Skeletal muscle satellite cell (primary cell): ENCODE data around the gene ADARB2.

Experiments used
- H3K27me3 ChIP-seq: 2 replicates; pipeline ENCODE4 v1.7.0; 2013; ENCODE audit warnings: low read length; ENCODE audit not compliant: control insufficient read depth, insufficient read depth
- H3K36me3 ChIP-seq: 2 replicates; pipeline ENCODE4 v1.7.0; 2013; ENCODE audit warnings: mild to moderate bottlenecking, control low read depth, low read length; ENCODE audit not compliant: insufficient read depth
- H3K4me1 ChIP-seq: 2 replicates; pipeline ENCODE4 v1.7.0; 2013; ENCODE audit warnings: low read length; ENCODE audit not compliant: control insufficient read depth, insufficient read depth
- H3K4me2 ChIP-seq: 2 replicates; pipeline ENCODE4 v1.7.0; 2013; ENCODE audit warnings: mild to moderate bottlenecking, low read length
- H3K4me3 ChIP-seq: 2 replicates; pipeline ENCODE4 v1.7.0; 2013; ENCODE audit warnings: low read length
- H3K9ac ChIP-seq: 2 replicates; pipeline ENCODE4 v1.7.0; 2013; ENCODE audit warnings: mild to moderate bottlenecking, low read depth, low read length, moderate library complexity
- H3K9me3 ChIP-seq: replicated peaks from 2 replicates; pipeline ENCODE4 v1.7.0; 2013; ENCODE audit warnings: mild to moderate bottlenecking, control low read depth, low read length

The ADARB2 gene

GRCh38 chr10:1734288-1734687 is 3.0 kb downstream of the ADARB2 start:
- Histone ChIP-seq H3K36me3 (no peaks in the 10 kb centered on the region), H3K27me3 (no peaks in the 10 kb centered on the region), H3K4me2 (no peak overlapping the region), H3K9me3 (no peaks in the 10 kb centered on the region), H3K4me1 (no peaks in the 10 kb centered on the region), H3K9ac (no peak overlapping the region), H3K4me3 (no peak overlapping the region)

- no peaks in the 10 kb centered on the region for H3K27me3 ChIP-seq
- no peak overlapping the region for H3K4me3 ChIP-seq
- no peaks in the 10 kb centered on the region for H3K36me3 ChIP-seq
- H3K4me1 ChIP-seq = no peaks in the 10 kb centered on the region
- H3K9me3 ChIP-seq = no peaks in the 10 kb centered on the region
- no peak overlapping the region for H3K4me2 ChIP-seq
- no peak overlapping the region for H3K9ac ChIP-seq
Measured at GRCh38 chr10:1733720-1734119, 3.6 kb downstream of the ADARB2 start.

- Histone ChIP-seq H3K4me2 (no peak overlapping the region), H3K9me3 (no peaks in the 10 kb centered on the region), H3K9ac (no peak overlapping the region), H3K27me3 (no peaks in the 10 kb centered on the region), H3K36me3 (no peaks in the 10 kb centered on the region), H3K4me1 (no peaks in the 10 kb centered on the region), H3K4me3 (no peak overlapping the region)
Measured at GRCh38 chr10:1732564-1732996, 4.7 kb downstream of the ADARB2 start.

DNA sequence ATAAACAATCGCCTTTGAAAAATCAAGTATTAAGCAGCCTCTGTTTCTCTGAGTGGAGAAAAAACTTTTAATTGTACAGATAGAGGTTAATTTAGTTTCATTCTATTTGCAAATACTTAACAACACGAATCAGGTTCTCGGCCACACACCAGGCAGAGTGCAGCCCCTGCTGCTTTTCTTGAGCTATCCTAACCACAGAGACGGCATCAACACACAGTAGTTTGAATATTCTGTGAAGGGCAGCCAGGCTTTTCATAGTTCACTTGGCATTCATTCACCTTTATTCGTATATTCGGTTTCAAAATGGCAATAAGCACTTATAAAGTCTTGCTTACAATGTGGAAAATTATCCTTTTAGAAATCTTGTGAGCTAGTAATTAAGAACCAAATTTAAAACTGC is 5.7 kb downstream of the ADARB2 start:
- H3K27me3 ChIP-seq = no peaks in the 10 kb centered on the region
- H3K4me3 ChIP-seq = no peak overlapping the region
- H3K4me2 ChIP-seq = no peak overlapping the region
- no peaks in the 10 kb centered on the region for H3K9me3 ChIP-seq
- H3K4me1 ChIP-seq = no peaks in the 10 kb centered on the region
- H3K36me3 ChIP-seq = no peaks in the 10 kb centered on the region
- H3K9ac ChIP-seq = no peak overlapping the region

GRCh38 chr10:1729751-1730150 is 7.6 kb downstream of the ADARB2 start:
- no peak overlapping the region for H3K4me3 ChIP-seq
- no peaks in the 10 kb centered on the region for H3K36me3 ChIP-seq
- H3K4me1 ChIP-seq = no peaks in the 10 kb centered on the region
- H3K27me3 ChIP-seq = no peaks in the 10 kb centered on the region
- H3K9me3 ChIP-seq = no peaks in the 10 kb centered on the region
- no peak overlapping the region for H3K4me2 ChIP-seq
- H3K9ac ChIP-seq = no peak overlapping the region

DNA sequence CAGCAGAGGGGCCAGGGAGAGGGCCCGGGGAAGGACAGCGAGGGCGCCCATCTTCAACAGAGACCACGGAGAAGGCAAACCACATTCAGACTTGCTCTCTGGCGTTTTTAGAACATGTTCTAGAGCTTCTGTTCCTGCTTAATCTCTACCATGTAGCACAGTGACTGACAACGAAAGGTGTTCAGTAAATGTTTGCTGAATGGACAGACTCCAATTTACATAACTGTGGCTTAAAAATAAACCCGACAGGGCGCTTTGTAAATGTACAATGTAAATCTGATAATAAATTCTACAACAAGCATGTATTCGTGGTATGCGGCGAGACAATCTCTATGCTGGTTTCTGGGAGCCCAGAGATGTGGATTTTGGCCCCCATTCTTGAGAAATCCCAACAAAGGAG is 10.5 kb downstream of the ADARB2 start:
- H3K4me2 ChIP-seq = no peak overlapping the region
- H3K36me3 ChIP-seq = no peaks in the 10 kb centered on the region
- H3K4me3 ChIP-seq = no peak overlapping the region
- no peaks in the 10 kb centered on the region for H3K4me1 ChIP-seq
- no peak overlapping the region for H3K9ac ChIP-seq
- H3K9me3 ChIP-seq = peaks cover 7% of the 10 kb centered on the region
- H3K27me3 ChIP-seq = no peaks in the 10 kb centered on the region

DNA sequence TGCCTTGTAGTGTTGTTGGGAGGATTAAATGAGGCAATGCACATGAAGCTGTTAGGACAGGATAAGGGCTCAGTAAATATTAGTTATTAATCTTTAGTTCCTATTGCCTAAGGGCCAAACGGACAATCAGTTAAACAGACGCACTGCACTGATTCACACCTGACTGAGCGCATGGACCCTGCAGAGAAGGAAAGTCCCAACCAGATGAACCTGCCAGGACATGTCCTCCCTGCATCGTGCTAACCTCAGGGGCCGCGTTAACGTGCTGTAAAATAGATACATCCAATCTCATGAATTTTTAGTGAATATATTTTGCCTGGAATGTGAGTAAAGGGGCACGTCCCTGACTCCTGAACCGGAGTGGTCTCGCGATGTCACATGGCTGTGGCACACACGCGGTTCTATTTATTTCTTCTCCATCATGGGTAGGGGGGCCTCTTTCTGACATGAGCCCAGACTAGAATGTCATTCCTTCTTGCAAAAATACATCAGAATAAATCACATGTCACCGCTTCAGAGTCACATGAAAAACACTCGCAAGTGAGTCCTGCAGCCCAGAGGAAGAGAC is 12.3 kb downstream of the ADARB2 start:
- no peak overlapping the region for H3K4me3 ChIP-seq
- no peaks in the 10 kb centered on the region for H3K36me3 ChIP-seq
- peaks cover 10% of the 10 kb centered on the region for H3K9me3 ChIP-seq
- no peak overlapping the region for H3K4me2 ChIP-seq
- no peaks in the 10 kb centered on the region for H3K27me3 ChIP-seq
- no peaks in the 10 kb centered on the region for H3K4me1 ChIP-seq
- H3K9ac ChIP-seq = no peak overlapping the region

GRCh38 chr10:1716839-1717238 is 20.5 kb downstream of the ADARB2 start:
- Histone ChIP-seq H3K36me3 (no peaks in the 10 kb centered on the region), H3K4me1 (no peaks in the 10 kb centered on the region), H3K4me2 (no peak overlapping the region), H3K9ac (no peak overlapping the region), H3K9me3 (peaks cover 18% of the 10 kb centered on the region), H3K4me3 (no peak overlapping the region), H3K27me3 (no peaks in the 10 kb centered on the region)

DNA sequence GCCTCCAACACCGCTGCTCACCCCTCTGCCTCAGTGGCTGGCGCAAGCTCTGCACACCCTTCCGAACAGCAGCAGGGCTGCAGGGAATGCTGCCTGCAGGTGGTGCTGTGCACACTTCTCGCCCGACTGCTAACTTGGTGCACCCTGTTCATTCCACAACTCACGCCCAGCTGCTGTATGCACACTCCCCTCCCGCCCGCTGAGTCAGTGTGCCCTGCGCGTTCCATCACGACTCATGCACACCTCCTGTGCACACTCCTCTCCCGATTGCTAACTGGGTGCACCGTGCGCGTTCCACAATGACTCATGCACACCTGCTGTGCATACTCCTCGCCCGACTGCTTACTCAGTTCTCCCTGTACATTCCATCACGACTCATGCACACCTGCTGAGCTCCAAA is 21.5 kb downstream of the ADARB2 start:
- Histone ChIP-seq H3K9me3 (peaks cover 20% of the 10 kb centered on the region), H3K9ac (no peak overlapping the region), H3K4me1 (no peaks in the 10 kb centered on the region), H3K27me3 (no peaks in the 10 kb centered on the region), H3K36me3 (no peaks in the 10 kb centered on the region), H3K4me2 (no peak overlapping the region), H3K4me3 (no peak overlapping the region)

GRCh38 chr10:1712944-1713671 is 24.2 kb downstream of the ADARB2 start:
- Histone ChIP-seq H3K4me2 (no peak overlapping the region), H3K9me3 (peaks cover 21% of the 10 kb centered on the region), H3K27me3 (no peaks in the 10 kb centered on the region), H3K36me3 (no peaks in the 10 kb centered on the region), H3K4me3 (no peak overlapping the region), H3K9ac (no peak overlapping the region), H3K4me1 (no peaks in the 10 kb centered on the region)

- H3K36me3 ChIP-seq = no peaks in the 10 kb centered on the region
- H3K4me1 ChIP-seq = no peaks in the 10 kb centered on the region
- H3K4me3 ChIP-seq = no peak overlapping the region
- H3K27me3 ChIP-seq = no peaks in the 10 kb centered on the region
- H3K9ac ChIP-seq = no peak overlapping the region
- peaks cover 20% of the 10 kb centered on the region for H3K9me3 ChIP-seq
- no peak overlapping the region for H3K4me2 ChIP-seq
Measured at GRCh38 chr10:1712314-1712713, 25.0 kb downstream of the ADARB2 start.

- no peak overlapping the region for H3K9ac ChIP-seq
- H3K4me2 ChIP-seq = no peak overlapping the region
- peaks cover 18% of the 10 kb centered on the region for H3K9me3 ChIP-seq
- H3K27me3 ChIP-seq = no peaks in the 10 kb centered on the region
- no peak overlapping the region for H3K4me3 ChIP-seq
- H3K36me3 ChIP-seq = no peaks in the 10 kb centered on the region
- no peaks in the 10 kb centered on the region for H3K4me1 ChIP-seq
Measured at GRCh38 chr10:1709161-1709560, 28.2 kb downstream of the ADARB2 start.
